Measurements from ENCODE around the gene AGAP3.

AGAP3 gene

DNA sequence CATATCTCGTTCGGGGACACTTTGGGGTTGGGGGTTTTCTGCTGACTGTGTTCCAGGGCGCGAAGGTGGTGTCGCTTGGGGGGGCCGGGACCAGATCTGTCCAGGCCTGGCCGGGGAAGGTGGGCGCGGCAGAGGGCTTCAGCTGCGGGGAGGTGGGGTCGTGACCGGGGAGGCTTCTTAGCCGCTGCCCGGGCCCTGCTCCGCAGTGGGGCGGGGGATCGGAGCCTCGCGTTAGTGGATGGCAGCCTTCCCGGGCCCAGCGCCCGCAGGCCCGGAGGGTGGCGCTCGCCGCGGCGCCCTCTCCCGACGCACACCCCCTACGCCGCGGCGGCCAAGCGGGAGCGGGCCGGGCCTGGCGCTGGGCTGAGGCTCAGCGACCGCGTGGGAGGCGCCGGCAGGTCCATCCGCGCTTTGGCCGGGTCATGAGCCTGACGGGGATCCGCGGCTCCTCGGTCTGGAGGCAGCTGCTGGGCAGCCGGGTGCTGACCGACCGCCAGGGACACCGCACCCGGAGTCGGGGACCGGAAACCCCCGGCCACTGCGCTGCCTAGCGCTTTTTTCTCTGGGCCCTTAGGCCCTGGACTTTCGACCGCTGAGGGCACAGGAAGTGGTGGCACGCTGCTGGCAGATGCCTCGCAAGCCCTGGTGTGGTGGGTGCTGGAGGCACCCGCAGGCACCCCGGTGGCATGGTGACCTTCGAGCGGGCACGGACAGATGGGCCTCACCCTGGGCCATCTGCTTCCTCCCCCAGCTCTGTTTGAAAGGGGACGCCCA lies 1.2 kb downstream of the AGAP3 start:
- no peak for DNase-seq (ENCODE audit: low read depth in 3 of 3, low spot score in 1 of 3)

DNA sequence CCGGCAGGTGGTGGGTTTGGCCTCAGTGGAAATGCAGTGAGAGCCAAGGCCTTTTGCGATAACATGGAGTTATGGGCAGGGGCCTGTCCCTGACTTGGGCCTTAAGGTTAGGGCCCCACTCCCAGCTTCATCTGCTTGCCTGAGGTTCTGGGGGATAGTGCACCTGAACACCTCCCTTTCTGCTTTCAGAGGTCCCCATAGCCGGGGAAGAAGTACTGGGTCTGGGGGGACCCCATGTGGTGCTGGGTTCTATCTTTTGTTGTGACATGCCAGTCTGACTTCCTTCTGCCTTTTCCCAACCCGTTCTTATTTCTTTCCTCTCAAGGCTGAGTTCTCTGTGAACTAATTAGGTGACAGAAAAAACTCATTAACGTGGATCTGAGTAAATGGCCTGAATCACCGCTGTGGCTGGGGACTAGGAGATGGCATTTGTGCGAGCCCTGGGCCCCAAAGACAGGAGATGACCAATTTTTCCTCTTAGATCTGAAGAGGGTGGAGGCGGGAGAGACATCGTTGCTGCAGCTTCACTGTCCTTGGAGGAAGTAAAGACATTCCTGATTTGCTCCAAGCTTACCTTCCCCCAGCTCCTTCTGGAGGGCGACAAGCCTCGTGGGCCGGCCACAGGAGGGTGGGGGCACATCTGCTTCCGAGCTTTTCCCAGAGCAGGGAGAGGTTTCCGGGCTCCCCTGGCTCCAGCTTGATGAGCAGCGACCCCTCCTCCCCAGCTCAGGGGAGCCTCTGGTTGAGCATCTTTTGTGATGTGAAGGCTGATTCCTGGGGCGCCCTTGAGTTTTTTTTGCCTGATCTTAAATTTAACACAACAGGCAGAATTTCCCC lies 2.0 kb downstream of the AGAP3 start:
- no peak for DNase-seq (ENCODE audit: low read depth in 3 of 3, low spot score in 1 of 3)

DNA sequence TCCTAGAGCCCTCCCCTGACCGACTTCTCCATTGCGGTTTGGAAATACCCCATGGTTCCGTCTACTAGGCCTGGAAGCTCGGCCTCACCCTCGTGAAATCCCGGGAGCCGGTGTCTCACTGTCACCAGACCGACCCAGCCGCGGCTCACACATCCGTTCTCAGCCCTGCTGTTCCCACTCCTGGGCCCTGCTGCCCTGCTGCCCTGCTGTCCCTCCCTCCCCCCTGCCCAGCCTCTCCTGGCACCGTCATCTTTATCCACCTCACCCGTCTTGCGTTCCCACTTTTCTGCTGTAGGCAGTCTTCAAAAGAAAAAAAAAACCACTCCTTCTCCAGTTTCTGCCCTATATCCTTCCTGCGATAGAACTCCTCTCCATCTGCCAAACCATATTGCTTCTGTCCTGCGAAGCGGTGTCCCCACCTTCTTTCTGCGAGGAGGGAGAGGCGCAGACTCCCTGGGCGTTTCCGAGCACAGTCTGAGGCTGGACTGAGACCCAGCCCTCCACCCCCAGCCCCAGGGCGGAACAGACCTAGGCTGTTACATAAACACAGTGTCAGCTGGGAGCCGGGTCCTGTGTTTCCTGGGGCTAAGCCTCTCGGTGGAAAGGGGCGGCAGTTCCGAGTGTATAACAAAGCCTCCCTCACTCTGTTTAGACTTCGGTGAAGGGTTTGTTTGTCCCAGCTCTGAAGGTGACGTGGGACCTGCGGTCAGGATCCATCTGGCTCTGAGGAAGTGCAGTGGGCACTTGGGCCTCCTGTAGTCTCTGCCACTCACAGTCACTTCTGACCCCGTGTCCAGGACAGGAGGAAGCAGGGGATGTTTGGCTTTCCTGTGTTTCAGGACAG lies 2.8 kb downstream of the AGAP3 start:
- no peak for DNase-seq (ENCODE audit: low read depth in 3 of 3, low spot score in 1 of 3)

DNA sequence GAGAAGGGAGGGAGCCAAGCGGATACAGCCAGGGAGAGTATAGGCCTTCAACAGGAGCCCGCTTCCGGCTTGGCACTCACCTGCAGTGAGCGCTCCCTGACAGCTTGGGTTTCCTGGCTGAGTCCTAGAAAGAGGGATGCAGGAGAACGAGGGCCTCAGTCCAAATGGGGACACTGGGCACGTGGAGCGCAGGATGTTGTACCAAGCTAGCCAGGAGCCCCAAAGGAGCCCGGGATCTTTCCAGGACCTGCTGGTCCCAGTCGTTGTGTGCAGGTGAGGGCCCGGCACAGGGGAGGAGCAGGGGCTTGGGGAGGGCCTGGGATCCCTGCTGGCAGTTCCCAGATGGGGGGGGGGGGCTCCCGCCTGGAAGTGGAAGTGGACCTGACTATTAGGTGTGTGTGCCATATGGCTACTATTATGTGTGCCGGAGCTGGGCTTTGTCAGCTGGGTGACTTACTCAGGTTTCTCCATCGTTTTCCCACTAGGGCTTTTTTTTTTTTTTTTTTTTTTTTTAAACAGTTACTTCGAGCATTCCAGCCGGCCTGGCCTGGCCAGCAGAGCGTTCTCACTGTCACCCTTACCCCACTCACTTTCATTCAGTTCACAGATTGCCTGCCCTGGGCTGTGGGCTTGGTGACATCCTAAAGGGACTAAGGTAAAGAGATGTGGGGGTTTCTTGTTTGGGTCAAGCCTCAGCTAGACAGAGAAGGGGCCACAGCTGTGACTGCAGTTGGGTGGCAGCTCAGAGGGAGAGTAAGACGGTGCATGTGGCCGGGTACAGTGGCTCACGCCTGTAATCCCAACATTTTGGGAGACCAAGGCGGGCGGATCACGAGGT lies 3.8 kb downstream of the AGAP3 start:
- no peak for DNase-seq (ENCODE audit: low read depth in 3 of 3, low spot score in 1 of 3)

DNA sequence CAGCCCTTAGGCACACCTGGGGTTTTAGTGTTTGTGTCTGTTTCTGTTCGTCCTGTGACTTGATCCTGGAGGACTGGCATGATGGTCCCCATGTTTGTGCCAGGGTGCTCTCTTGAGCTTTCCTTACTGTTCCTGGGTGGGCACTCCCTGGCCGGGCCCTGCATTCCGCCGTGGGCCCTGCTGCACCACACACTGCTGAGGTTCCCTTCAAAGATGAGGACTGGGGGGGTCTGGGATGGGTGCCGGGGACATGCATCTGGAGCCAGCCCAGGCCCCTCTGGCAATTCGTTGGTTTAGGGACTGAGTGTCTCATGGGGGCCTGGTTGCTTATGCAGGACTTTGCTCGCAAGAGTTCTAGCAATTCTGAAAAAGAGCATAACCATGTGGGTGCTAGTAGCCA lies 4.7 kb downstream of the AGAP3 start:
- DNase-seq (ENCODE audit: low read depth in 3 of 3, low spot score in 1 of 3): no peak

DNA sequence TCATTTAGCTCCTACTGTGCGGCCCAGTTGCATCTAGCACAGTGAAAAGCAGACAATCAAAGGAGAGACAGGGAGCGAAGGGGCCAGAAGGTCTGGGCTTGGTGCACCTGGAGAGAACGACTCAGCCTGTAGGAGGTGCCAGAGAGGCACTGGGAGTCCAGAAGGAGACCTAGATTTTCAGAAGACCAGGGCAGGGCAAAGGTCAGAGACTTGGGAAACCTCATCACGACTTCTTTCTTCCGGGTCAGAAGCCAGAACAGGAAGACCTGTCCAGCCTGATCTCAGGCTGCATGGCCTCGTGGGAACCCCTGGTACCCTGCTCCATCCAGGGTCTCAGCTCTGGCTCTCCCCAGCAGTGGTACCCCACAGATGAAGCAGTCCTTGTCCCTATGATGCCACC lies 5.2 kb downstream of the AGAP3 start:
- DNase-seq (ENCODE audit: low read depth in 3 of 3, low spot score in 1 of 3): no peak

DNA sequence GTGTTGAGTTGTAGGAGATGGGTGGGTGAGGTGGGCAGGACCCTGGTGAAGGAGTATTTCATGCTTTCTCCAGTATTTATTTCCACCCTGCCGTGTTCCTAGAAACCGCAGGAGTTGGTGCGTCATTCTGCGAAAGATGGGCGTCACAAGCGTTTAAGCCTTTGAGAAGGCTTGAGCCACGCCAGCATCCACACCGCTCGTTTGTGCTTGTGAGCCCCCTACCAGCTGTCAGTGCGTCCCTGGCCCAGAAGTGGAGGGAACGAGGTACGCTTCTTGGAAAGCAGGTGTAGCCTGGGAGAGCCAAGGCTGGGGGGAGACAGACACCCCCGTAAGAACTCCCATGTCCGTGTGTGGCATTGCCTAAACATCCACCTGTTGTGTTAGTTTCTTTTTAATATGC lies 5.7 kb downstream of the AGAP3 start:
- DNase-seq (ENCODE audit: low read depth in 3 of 3, low spot score in 1 of 3): no peak

DNA sequence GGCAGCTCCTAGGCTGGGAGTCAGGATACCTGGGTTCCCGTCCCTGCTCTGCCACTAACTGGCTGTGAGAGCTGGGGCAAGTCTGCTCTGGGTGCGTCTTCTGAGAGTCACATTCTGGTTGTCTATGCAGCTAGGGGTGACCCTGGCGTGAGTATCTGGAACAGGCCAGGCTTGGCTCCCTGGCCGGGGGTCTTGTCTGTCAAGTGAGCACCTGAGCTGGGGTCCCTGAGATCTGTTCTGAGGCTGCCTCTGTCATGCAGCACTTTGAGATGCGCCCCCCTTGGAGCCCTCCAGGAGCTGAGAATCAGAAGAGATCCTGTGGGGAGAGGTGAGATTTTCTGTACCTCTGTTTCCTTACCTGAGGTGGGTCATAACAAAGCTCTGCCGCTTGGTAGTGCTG lies 7.5 kb downstream of the AGAP3 start:
- no peak for DNase-seq (ENCODE audit: low read depth in 3 of 3, low spot score in 1 of 3)

DNA sequence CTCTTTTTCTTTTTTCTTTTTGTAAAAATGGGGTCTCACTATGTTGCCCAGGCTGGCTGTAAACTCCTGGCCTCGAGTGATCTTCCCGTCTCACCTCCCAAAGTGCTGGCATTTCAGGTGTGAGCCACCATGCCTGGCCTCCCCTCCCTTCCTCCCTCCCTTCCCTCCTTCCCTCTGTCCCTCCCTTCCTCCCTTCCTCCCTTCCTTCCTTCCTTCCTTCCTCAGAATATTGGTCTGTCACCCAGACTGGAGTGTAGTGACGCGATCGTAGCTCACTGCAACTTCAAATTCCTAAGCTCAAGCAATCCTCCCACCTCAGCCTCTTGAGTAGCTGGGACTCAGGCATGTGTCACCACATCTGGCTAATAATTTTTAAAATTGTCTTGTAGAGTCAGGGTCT lies 8.4 kb downstream of the AGAP3 start:
- DNase-seq (ENCODE audit: low read depth in 3 of 3, low spot score in 1 of 3): no peak

DNA sequence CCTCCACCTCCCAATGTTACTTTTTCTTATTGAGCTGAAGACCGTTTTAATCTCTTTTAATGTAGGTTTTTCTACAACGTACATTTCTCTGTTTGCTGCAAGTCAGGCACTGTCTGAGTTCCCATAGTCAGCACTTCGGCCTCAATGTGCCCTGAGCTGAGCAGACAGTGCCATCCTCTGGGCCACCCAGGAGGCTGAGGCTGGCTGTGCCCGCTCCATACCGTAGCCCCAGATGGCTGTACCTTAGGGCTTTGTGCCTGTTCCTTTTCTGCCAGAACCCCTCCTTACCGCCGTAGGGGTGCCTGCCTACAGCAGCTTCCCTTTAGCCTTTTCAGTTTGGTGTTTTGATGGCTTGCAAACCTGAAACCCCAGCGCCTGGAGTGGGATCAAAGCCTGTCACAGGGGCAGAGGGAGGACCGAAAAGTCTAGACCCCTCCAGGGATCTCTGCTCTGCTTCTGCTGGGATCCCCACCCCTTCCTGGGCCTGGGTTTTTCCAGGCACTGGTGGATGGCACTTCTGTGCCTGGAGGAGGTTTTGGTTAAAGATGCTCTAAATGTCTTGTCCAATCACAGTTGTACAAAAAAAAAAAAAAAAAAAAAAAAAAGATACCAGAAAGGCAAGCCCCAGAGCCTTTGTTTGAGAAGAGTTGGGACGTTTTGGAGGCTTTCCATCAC lies 9.0 kb downstream of the AGAP3 start:
- DNase-seq (ENCODE audit: low read depth in 3 of 3, low spot score in 1 of 3): no peak

DNA sequence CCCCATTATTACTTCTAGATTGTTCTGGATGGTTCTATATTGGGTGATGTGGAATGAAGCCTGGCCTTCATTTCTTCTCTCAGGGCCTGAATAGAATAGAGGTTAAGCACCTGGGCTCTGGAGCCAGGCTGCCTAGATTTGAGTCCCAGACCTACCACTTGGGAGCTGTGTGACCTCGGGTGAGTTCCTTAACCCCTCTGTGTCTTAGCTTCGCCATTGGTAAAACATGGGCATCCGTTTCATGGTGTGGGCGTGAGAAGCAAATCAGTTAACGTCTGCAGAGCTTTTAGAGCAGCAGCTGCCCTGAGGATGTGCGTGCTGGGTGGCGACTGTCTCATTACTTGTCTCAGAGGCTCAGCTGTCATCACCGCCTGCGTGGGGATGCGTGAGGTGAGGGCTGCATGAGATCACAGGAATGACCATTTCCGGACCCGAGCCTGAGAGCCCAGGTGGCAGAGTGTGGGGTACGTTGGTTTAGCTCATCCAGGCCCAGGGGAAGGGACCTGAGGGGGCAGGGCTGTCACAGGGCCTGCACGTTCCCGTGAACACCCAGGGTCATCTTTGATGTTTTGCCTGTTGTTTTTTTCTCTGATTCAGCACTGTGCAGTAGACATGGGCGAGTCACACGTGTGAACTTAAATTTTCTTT lies 9.7 kb downstream of the AGAP3 start:
- DNase-seq (ENCODE audit: low read depth in 3 of 3, low spot score in 1 of 3): no peak

DNA sequence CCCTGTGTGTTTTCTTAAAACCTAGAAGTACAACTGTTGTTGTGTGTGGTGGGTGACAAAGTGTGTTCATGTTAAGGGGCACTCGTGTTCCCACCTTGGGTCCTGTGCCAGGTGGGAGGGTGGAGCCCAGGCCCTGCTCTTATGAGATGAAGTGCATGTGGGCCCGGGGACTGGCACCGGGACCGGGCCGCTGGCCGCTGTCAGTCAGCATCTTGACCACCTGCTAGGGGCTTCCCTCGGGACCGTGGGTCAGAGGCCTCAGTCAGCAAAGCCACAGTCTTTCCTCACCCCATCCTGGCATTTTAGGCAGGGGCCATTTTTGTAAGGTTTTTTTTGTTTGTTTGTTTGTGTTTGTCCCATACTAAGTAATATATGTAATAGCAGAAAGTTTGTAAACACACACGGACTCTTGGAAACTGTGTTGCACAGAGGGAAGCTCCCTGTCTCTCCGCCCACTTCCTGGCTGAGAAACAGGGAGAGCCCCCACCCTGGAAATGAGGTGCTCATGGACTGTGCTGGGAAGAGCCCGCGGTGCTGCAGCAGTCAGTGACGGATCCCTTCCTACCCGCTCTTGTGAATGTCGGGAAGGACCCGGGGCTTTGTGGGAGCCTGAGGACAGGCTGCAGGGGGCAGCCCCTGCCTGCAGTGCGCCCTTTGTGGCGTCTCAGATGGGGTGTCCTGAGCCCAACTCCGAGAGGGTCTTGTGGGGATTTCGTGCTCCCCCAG lies 13.4 kb downstream of the AGAP3 start:
- no peak for DNase-seq (ENCODE audit: low read depth in 3 of 3, low spot score in 1 of 3)

DNA sequence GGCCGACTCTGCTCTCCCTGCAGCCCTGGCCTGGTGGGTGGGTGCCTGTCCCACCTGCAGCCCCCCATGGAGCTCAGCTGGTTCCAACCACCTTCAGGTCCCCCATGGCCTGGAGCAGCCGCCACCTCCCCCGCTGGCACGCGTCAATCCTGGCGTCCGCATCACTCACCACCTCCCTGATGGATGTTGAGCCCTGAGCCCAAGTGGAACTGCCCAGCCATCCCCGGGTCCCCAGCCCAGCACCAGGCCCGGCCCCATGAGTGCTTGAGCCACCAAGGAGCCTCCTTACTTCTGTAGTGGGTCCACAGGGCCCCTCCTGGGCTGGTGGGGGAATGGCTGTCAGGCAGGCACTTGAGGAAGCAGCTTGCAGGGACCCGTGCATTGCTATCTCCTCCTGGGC lies 14.6 kb downstream of the AGAP3 start:
- DNase-seq (ENCODE audit: low read depth in 3 of 3, low spot score in 1 of 3): no peak

DNA sequence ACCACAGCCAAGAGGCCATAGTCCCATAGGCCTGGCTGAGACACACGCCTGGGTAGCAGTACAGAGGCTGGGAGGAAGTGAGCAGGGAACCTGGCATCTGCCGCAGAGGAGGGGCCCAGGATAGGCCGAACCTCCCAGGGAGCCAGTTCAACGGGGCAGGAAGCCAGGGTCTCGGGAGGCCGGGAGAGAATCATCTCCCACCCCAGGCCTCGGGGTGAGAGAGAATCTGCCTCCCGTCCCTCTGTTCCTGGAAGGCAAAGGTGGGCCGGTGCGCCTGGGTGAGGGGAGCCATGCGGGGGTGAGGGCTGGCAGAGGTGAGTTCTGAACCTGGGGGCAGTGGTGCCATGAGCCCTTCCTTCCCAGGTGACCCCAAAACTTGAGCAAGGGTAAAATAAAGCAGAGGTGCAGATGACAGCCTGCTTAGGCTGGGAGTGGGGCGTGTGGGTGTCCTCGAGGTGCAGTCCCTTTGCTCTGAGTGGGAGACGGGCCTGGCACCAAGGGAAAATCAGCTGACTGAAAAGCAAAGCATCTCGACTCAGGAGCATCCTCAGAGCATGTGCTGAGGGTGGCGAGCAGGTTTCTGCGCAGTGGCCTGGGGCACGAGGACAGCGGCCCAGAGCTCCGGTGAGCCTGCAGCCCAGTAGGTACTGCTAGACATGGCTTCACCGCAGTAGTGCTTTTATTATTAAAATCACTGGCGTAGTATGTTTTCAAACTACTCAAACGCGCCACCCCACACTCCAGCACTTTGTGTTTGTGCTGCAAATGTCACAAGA lies 15.5 kb downstream of the AGAP3 start:
- DNase-seq (ENCODE audit: low read depth in 3 of 3, low spot score in 1 of 3): no peak

DNA sequence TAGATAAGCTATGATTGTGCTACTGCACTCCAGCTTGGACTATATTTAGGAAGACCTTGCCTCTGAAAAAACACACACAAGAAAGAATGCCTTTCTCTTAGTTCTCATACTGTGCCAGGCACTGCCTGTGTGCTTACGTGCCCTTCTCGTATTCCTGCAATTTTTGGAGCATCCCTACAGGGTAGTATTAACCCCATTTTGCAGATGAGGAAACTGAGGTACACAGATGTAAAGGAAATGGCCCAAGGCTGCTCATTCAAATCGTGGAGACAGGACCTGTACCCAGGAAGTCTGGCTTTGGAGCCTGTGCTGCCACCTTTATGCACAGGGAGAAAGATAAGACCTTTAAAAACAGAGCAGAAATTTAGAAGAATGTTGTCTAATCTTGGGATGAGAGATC lies 16.7 kb downstream of the AGAP3 start:
- DNase-seq (ENCODE audit: low read depth in 3 of 3, low spot score in 1 of 3): no peak

DNA sequence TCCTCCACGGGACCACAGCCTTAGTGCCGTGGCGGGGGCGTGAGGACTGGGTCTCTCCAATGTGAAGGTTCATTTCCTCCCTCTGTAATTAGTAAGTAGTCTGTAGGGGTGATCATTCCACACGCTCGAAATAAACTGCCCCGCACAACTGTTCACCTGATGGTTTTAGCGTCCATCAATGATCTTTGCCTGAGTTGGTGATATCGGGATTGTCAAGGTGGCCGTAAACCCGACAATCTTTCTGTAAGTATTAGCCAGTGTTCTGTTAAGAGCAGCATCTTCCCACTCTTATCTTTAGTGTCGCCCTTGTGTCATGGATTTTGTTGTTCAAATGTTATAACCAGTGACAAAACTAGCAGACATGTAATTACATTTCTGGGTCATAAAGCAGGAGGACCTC lies 17.7 kb downstream of the AGAP3 start:
- DNase-seq (ENCODE audit: low read depth in 3 of 3, low spot score in 1 of 3): no peak

DNA sequence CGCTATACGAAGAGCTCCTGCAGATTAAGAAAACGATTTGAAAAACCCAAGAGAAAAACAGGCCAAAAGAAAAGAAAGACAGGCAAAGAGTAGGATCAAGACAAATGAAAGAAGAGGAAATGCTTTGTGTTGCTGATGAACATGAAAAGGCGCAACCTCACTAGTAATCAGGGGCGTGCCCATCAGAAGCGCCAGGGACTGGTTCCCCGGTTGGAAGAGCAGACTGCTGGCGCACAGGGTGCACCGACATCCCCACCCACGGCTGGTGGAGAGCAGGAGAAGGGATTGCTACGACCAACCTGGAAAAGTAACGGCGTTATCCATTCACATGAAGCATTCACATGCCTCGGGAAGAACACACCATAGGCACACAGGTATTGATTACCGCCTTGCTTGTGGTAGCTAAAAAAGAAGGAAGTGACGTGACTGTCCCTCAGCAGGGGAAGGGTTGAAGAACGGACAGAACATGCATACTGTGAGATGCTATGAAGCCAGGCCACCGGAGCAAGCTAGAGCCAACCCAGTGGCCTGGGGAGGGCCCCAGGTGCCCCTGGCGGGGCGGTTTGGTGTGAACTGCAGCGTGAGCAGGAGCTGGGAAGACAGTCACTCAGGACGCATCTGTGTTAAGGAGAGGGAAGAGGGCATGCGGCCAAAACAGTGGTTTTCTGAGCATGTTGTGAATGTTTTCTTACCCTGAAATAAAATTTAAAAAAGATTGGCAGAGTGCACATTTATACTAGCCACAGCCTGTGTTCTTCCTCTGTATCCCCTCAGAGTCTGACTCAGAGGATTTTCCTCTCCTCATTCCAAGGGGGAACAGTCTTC lies 18.3 kb downstream of the AGAP3 start:
- no peak for DNase-seq (ENCODE audit: low read depth in 3 of 3, low spot score in 1 of 3)

DNA sequence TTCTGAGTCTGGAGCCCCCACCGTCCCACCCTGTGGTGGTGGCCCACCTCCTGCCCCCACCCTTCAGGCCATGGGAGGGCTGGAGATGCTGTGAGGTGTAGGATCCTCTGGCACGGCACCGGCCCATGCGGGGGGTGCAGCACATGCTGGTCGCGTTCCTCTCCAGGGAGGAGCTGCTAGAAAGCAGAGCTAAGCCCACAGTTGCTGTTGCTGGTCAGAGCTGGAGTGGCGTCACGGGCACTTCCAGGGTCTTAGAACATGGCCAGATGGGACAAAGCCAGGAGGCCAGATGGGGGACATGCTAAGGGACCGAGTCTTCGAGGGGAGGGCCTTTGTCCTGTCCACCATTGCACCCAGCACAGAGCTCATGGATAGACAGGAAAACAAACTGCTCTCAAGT lies 21.6 kb downstream of the AGAP3 start:
- no peak for DNase-seq (ENCODE audit: low read depth in 3 of 3, low spot score in 1 of 3)
